Thyroid gland (tissue), 4 donors: ENCODE measurements around the gene SLC37A1. TPM values are rescaled to one million over a fixed set of nuclear protein-coding genes. Genes with fewer than 3 reads are reported as not detected.
A peak's percentile ranks its signal among the peaks of the same experiment; 100 is the strongest.

ENCODE experiments used
- DNase-seq, 2 donors: peaks; one replicate each; pipeline ENCODE4 v3.0.0-alpha.2; 2019
- H3K27ac ChIP-seq, 3 donors: fragments of 200-600 bp; sonication (generic); 1 replicate in 2 of 3; 2 replicates in 1 of 3; pipeline ENCODE4 v1.5.1; 2016 to 2019; ENCODE audit warnings: mild to moderate bottlenecking in 1 of 3, moderate library complexity in 1 of 3
- H3K27me3 ChIP-seq: fragments of 200-600 bp; sonication (generic); one replicate; pipeline ENCODE4 v1.5.1; 2019
- H3K36me3 ChIP-seq, 2 donors: fragments of 200-600 bp; sonication (generic); one replicate each; pipeline ENCODE4 v1.5.1; 2016 to 2019
- H3K4me1 ChIP-seq, 2 donors: fragments of 200-600 bp; sonication (generic); one replicate each; pipeline ENCODE4 v1.5.1; 2017 to 2019
- H3K4me3 ChIP-seq, 3 donors: fragments of 200-600 bp; sonication (generic); replicated peaks in 1 of 3; 1 replicate in 2 of 3; 2 replicates in 1 of 3; pipeline ENCODE4 v1.5.1; 2016; ENCODE audit warnings: mild to moderate bottlenecking in 1 of 3
- H3K9me3 ChIP-seq: fragments of 200-600 bp; sonication (generic); one replicate; pipeline ENCODE4 v1.5.1; 2017
- POLR2A ChIP-seq, 2 donors: fragments of 450-650 bp; IDR thresholded peaks; one replicate each; pipeline ENCODE4 v1.6.1; 2017; ENCODE audit warnings: antibody characterized with exemption in 2 of 2, mild to moderate bottlenecking in 2 of 2, moderate library complexity in 1 of 2
- WGBS, 2 donors: methylation state at CpG; one replicate each; pipeline ENCODE4 v1.1.5; 2017; 5-methylcytosine and 5-hydroxymethylcytosine counted together
- intact Hi-C: fragments of 100-400 bp; cut with DNase I; formaldehyde crosslinking; loops from one replicate; pipeline ENCODE4 v1.15.1; 2023
- total RNA-seq, 4 donors: library from RNA; depleted of rRNA; stranded (reverse); fragments of >200 nt; gene quantifications; one replicate each; pipeline ENCODE4 v1.2.3, GENCODE V29; 2016
- TF ChIP-seq, protein P1 (sequence below), 6 experiments: fragments of 200-600 bp in 3 of 6; fragments of 450-650 bp in 3 of 6; sonication (generic) in 3 of 6; IDR thresholded peaks; one replicate each; pipeline ENCODE4 v1.5.1; 2016 to 2019; ENCODE audit warnings: antibody characterized with exemption in 6 of 6, mild to moderate bottlenecking in 2 of 6, inconsistent platforms in 1 of 6, moderate library complexity in 1 of 6

Gene SLC37A1
- total RNA-seq, 4 donors from 2014 or later: 26.1 to 37.9 (median 34.9) TPM

DNA sequence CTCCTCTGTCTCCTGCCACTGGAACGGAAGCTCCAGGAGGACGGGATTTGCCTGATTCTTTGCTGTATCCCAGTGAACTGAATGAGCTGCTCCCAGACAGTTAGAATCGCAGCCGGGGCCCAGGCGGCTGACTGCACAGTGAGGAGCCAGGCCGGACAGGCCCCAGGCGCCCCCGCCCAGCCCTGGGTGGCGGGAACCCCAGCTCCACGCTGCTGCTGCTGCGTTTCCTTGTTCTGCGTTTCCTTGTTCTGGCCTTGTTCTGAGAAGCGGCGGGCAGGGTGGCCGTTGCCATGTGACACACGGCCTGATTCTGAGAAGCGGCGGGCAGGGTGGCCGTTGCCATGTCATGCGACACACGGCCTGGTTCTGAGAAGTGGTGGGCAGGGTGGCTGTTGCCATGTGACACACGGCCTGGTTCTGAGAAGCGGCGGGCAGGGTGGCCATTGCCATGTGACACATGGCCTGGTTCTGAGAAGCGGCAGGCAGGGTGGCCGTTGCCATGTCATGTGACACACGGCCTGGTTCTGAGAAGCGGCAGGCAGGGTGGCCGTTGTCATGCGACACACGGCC, 56.2 kb downstream of the SLC37A1 start:
- WGBS, 2 donors: 77 to 84% methylated on average over 22 to 24 of the region's 31 CpGs
- peak in 1 of 2 donors; percentile 1 for DNase-seq
- intact Hi-C loops: no loop called here
- Histone ChIP-seq H3K9me3 (no peaks in the 10 kb centered on the region), H3K27me3 (no peaks in the 10 kb centered on the region), H3K4me1 (peaks cover 0 to 5% of the 10 kb centered on the region in 2 donors), H3K4me3 (no peak overlapping the region), H3K36me3 (peaks cover 32 to 43% of the 10 kb centered on the region in 2 donors), H3K27ac (no peak overlapping the region)
- no peak for TF ChIP-seq POLR2A (IDR thresholded peaks at IDR 0.05)
- TF ChIP-seq, protein P1, sequence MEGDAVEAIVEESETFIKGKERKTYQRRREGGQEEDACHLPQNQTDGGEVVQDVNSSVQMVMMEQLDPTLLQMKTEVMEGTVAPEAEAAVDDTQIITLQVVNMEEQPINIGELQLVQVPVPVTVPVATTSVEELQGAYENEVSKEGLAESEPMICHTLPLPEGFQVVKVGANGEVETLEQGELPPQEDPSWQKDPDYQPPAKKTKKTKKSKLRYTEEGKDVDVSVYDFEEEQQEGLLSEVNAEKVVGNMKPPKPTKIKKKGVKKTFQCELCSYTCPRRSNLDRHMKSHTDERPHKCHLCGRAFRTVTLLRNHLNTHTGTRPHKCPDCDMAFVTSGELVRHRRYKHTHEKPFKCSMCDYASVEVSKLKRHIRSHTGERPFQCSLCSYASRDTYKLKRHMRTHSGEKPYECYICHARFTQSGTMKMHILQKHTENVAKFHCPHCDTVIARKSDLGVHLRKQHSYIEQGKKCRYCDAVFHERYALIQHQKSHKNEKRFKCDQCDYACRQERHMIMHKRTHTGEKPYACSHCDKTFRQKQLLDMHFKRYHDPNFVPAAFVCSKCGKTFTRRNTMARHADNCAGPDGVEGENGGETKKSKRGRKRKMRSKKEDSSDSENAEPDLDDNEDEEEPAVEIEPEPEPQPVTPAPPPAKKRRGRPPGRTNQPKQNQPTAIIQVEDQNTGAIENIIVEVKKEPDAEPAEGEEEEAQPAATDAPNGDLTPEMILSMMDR (IDR thresholded peaks at IDR 0.05): no peak

DNA sequence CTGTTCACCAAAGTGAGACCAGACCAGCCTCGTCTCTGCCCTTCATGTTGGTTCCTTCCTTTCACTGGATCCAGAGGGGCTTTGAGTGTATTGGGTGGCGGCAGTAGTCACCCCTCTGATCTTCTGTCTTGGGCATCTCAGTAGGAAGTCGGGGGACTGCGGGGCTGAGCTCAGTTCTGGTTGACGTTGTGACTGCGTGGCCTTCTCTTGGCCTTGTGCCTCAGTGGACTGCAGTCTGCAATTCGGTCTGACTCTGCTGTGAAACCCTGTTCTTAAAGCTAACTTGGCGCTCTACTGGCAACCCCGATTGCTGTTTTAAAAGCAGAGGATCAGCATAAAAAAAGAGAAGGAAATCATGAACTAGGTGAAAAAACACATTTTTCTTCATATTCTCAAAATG, 56.7 kb downstream of the SLC37A1 start:
- DNase-seq: peak in 1 of 2 donors; percentile 1
- no peaks in the 10 kb centered on the region for H3K9me3 ChIP-seq
- no peak overlapping the region for H3K4me3 ChIP-seq
- 90 to 92% methylated on average over 9 of the region's 9 CpGs for WGBS, 2 donors
- H3K4me1 ChIP-seq: peaks cover 0 to 5% of the 10 kb centered on the region in 2 donors
- intact Hi-C loops: no loop called here
- peaks cover 37 to 43% of the 10 kb centered on the region in 2 donors for H3K36me3 ChIP-seq
- H3K27me3 ChIP-seq: no peaks in the 10 kb centered on the region
- TF ChIP-seq, protein P1 (IDR thresholded peaks at IDR 0.05): no peak
- no peak for TF ChIP-seq POLR2A (IDR thresholded peaks at IDR 0.05)
- H3K27ac ChIP-seq: no peak overlapping the region

DNA sequence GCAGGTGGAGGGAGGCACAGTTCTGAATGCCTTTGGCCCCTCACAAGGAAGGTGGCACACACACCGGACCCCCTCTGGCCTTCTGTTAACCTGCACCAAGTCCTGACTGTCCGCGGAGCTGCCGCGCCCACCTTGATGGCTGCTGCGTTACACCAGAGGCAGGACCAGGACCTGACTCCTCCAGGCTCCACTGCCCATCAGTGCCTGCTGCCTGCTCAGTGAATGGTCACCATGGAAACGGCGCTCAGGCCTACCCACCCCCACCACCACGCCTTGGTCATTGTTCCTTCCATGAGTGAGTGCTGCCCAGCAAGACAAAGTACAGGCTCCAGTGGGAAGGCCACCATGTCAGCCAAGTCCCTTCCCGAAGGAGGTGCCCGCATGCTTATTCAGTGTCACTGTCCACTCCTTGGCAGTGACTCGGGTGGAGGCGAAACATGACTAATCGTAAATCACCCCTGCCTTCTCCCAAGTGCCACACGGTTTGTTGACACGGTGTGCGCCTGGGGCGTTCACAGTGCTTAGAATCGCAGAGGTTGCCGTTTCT, 57.3 kb downstream of the SLC37A1 start:
- intact Hi-C loops: no loop called here
- WGBS, 2 donors: 76 to 82% methylated on average over 20 of the region's 20 CpGs
- TF ChIP-seq, protein P1 (IDR thresholded peaks at IDR 0.05): no peak
- TF ChIP-seq POLR2A (IDR thresholded peaks at IDR 0.05): no peak
- peaks cover 41 to 43% of the 10 kb centered on the region in 2 donors for H3K36me3 ChIP-seq
- H3K9me3 ChIP-seq: no peaks in the 10 kb centered on the region
- no peak overlapping the region for H3K27ac ChIP-seq
- peaks cover 0 to 5% of the 10 kb centered on the region in 2 donors for H3K4me1 ChIP-seq
- H3K4me3 ChIP-seq: no peak overlapping the region
- DNase-seq: peak in 1 of 2 donors; percentile 20
- H3K27me3 ChIP-seq: no peaks in the 10 kb centered on the region

DNA sequence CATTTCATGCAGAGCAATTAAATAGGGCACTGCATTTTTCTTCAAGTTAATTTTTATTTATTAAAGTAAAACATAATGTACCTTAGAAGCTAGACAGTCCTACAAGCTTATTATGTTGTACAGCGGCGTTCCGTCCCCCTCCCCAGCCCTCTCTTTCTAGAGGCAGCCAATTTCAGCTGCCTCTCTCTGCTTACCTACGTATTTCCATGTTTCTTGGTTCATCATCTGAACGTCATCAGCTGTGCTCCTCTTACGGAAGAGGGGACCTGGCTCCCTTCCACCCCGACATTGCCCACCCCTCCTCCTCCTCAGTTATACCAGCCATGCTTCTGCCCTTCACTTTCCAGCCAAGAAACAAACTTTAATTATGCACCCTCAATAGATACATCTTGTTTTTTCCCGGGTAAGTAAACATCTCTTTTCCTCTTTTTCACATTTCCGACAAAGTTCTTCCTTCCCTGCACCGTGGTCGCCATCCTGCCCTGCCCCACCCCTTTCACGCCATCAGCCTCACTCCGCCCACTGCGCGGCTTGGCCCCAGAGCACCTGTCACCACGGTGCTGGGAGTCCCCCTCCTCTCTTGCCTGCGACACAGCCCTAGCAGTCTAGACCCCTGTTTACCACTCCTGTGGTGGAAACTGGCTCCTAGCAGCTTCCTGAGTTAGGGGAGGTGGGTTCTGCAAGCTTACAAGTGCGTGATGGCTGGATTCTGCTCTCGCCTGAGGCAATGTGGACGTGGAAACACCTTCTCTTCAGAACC, 57.9 kb downstream of the SLC37A1 start:
- intact Hi-C loops: no loop called here

More for the DNA sequence above, 57.9 kb downstream of the SLC37A1 start:
- Histone ChIP-seq H3K27me3 (no peaks in the 10 kb centered on the region), H3K9me3 (no peaks in the 10 kb centered on the region), H3K36me3 (peaks cover 38 to 43% of the 10 kb centered on the region in 2 donors), H3K4me3 (no peak overlapping the region), H3K27ac (no peak overlapping the region), H3K4me1 (peaks cover 0 to 5% of the 10 kb centered on the region in 2 donors)
- TF ChIP-seq, protein P1 (IDR thresholded peaks at IDR 0.05): no peak
- no peak for TF ChIP-seq POLR2A (IDR thresholded peaks at IDR 0.05)
- DNase-seq: peak in 1 of 2 donors; percentile 1
- WGBS, 2 donors: 86 to 87% methylated on average over 20 of the region's 20 CpGs
